Loucy (cell line): ENCODE data around the gene KCNK3.

Source experiments
- CTCF ChIP-seq: fragments of 200-600 bp; sonication (generic); conservative IDR thresholded peaks from 2 replicates; pipeline ENCODE4 v1.5.1; 2014; ENCODE audit warnings: mild to moderate bottlenecking, antibody characterized with exemption, low read length
- EZH2phosphoT487 ChIP-seq: fragments of 200-600 bp; IDR thresholded peaks from 2 replicates; pipeline ENCODE4 v1.6.1; 2018; ENCODE audit warnings: antibody characterized with exemption, mild to moderate bottlenecking, moderate library complexity, borderline replicate concordance

GRCh38 chr2:26770986-26771586 lies 78.6 kb downstream of the KCNK3 start:
- peak; percentile 50 for TF ChIP-seq CTCF
- TF ChIP-seq EZH2phosphoT487 = no peak
